ENCODE results near the gene MOB3B.

The MOB3B gene

GRCh38 chr9:27540502-27540901 lies 10.9 kb upstream of the MOB3B start:
- no peak for DNase-seq

GRCh38 chr9:27539479-27540441 lies 10.1 kb upstream of the MOB3B start:
- DNase-seq, result no peak

- DNase-seq, result no peak
Measured at GRCh38 chr9:27538647-27539046, 9.0 kb upstream of the MOB3B start.

GRCh38 chr9:27537756-27538155 lies 8.1 kb upstream of the MOB3B start:
- no peak for DNase-seq

- no peak for DNase-seq
Measured at GRCh38 chr9:27537027-27537435, 7.4 kb upstream of the MOB3B start.

- DNase-seq, result no peak
Measured at GRCh38 chr9:27536168-27536567, 6.6 kb upstream of the MOB3B start.

GRCh38 chr9:27535701-27536118 lies 6.1 kb upstream of the MOB3B start:
- no peak for DNase-seq

- no peak for DNase-seq
Measured at GRCh38 chr9:27534658-27535209, 5.1 kb upstream of the MOB3B start.

- DNase-seq, result no peak
Measured at GRCh38 chr9:27534131-27534530, 4.5 kb upstream of the MOB3B start.

GRCh38 chr9:27533311-27533710 lies 3.7 kb upstream of the MOB3B start:
- DNase-seq, result no peak

GRCh38 chr9:27532046-27532445 lies 2.4 kb upstream of the MOB3B start:
- no peak for DNase-seq

- no peak for DNase-seq
Measured at GRCh38 chr9:27530915-27531755, 1.5 kb upstream of the MOB3B start.

GRCh38 chr9:27528886-27529315 lies 713 bp downstream of the MOB3B start:
- peak; percentile 45 for DNase-seq

- peak; percentile 51 for DNase-seq
Measured at GRCh38 chr9:27528076-27528885, 1.3 kb downstream of the MOB3B start.

GRCh38 chr9:27527702-27528075 lies 1.9 kb downstream of the MOB3B start:
- no peak for DNase-seq

- no peak for DNase-seq
Measured at GRCh38 chr9:27524236-27524635, 5.4 kb downstream of the MOB3B start, which contains the start of gene IFNK. Gene IFNK, plus strand, starts transcription at chr9:27524290. Its CDS starts 47 bp downstream, at chr9:27524337.

GRCh38 chr9:27523141-27523540 lies 6.5 kb downstream of the MOB3B start:
- DNase-seq, result no peak

- DNase-seq, result no peak
Measured at GRCh38 chr9:27520986-27521385, 8.6 kb downstream of the MOB3B start.

GRCh38 chr9:27519466-27520465 lies 9.8 kb downstream of the MOB3B start:
- no peak for DNase-seq

GRCh38 chr9:27518809-27519208 lies 10.8 kb downstream of the MOB3B start:
- no peak for DNase-seq

GRCh38 chr9:27518006-27518405 lies 11.6 kb downstream of the MOB3B start:
- DNase-seq, result no peak

Data from CD4-positive, alpha-beta T cell treated with Interleukin-21 for 1 hour (primary cell).